B cell (primary cell): ENCODE data around the gene TMEM126A. TPM values are rescaled to one million over a fixed set of nuclear protein-coding genes. Genes with fewer than 3 reads are reported as not detected.
A peak's percentile ranks its signal among the peaks of the same experiment; 100 is the strongest.

Experiments used
- ATAC-seq: fragments of 200-7000 bp; cut with Tn5 transposase; one replicate; pipeline ENCODE4 v1.10.0; 2021; ENCODE audit warnings: low read depth, mild to moderate bottlenecking, moderate number of reproducible peaks, moderate library complexity
- CTCF ChIA-PET: fragments of 350-600 bp; sonication (Branson Sonifier 250); formaldehyde crosslinking; loops from one replicate; lab custom pipeline; 2021; ENCODE audit warnings: antibody characterized with exemption, inconsistent platforms; lab: Charles Lee
- POLR2A ChIA-PET: fragments of 350-600 bp; sonication (Branson Sonifier 250); formaldehyde crosslinking; loops from one replicate; lab custom pipeline; 2021; ENCODE audit warnings: antibody characterized with exemption; lab: Charles Lee
- DNase-seq: peaks from one replicate; pipeline ENCODE4 v3.0.0; 2013
- H2AFZ ChIP-seq: 2 replicates; pipeline ENCODE4 v1.6.1; 2012; ENCODE audit warnings: mild to moderate bottlenecking, low read depth, low read length; ENCODE audit not compliant: insufficient read depth, poor library complexity, severe bottlenecking
- H3K27ac ChIP-seq, 2 donors: 1 replicate in 1 of 2; 2 replicates in 1 of 2; pipeline ENCODE4 v1.5.1; 2012 to 2013; ENCODE audit warnings: low read length in 2 of 2, mild to moderate bottlenecking in 2 of 2, moderate library complexity in 1 of 2
- H3K27me3 ChIP-seq, 4 experiments: fragments of 200-600 bp in 1 of 4; sonication (generic) in 1 of 4; replicated peaks in 1 of 4; 1 replicate in 2 of 4; 2 replicates in 2 of 4; pipeline versions ENCODE4 v1.6.1 to v1.7.0; 2013 to 2016; ENCODE audit warnings: low read length in 3 of 4, mild to moderate bottlenecking in 2 of 4, mixed read lengths in 1 of 4, moderate library complexity in 1 of 4; ENCODE audit not compliant: insufficient read depth in 4 of 4, control insufficient read depth in 3 of 4; ENCODE audit errors: control extremely low read depth in 1 of 4
- H3K36me3 ChIP-seq, 2 experiments: replicated peaks in 1 of 2; 1 replicate in 1 of 2; 2 replicates in 1 of 2; pipeline versions ENCODE4 v1.6.1 to v1.7.1; 2013; ENCODE audit warnings: low read length in 1 of 2; ENCODE audit not compliant: insufficient read depth in 2 of 2, control insufficient read depth in 1 of 2; ENCODE audit errors: control extremely low read depth in 1 of 2, extremely low read depth in 1 of 2
- H3K4me1 ChIP-seq, 2 donors: fragments of 200-600 bp in 1 of 2; sonication (generic) in 1 of 2; 1 replicate in 1 of 2; 2 replicates in 1 of 2; pipeline versions ENCODE4 v1.5.1 to v1.6.1; 2013 to 2017; ENCODE audit warnings: low read length in 2 of 2; ENCODE audit not compliant: control insufficient read depth in 2 of 2, insufficient read depth in 2 of 2
- H3K4me2 ChIP-seq: replicated peaks from 2 replicates; pipeline ENCODE3; 2012; ENCODE audit warnings: mild to moderate bottlenecking, low read depth, low read length; ENCODE audit not compliant: poor library complexity, severe bottlenecking
- H3K4me3 ChIP-seq, 5 experiments: fragments of 200-600 bp in 1 of 5; sonication (generic) in 1 of 5; 1 replicate in 3 of 5; 2 replicates in 2 of 5; pipeline versions ENCODE4 v1.5.1 to v1.7.0; 2011 to 2016; ENCODE audit warnings: low read length in 4 of 5, mild to moderate bottlenecking in 4 of 5, low read depth in 2 of 5, control low read depth in 1 of 5, moderate library complexity in 1 of 5; ENCODE audit not compliant: insufficient read depth in 1 of 5; ENCODE audit errors: control extremely low read depth in 1 of 5, extremely low read depth in 1 of 5
- H3K79me2 ChIP-seq: fragments of 200-600 bp; sonication (generic); one replicate; pipeline ENCODE4 v1.6.0; 2016; ENCODE audit warnings: low read length; ENCODE audit not compliant: control insufficient read depth, insufficient read depth
- H3K9ac ChIP-seq: fragments of 200-600 bp; sonication (generic); 2 replicates; pipeline ENCODE4 v1.6.1; 2017; ENCODE audit warnings: mild to moderate bottlenecking, low read length, moderate library complexity
- H3K9me3 ChIP-seq, 3 donors: one replicate each; pipeline versions ENCODE4 v1.6.1 to v1.7.1; 2013; ENCODE audit warnings: low read length in 2 of 3; ENCODE audit not compliant: control insufficient read depth in 2 of 3, insufficient read depth in 1 of 3; ENCODE audit errors: control extremely low read depth in 1 of 3
- H4K20me1 ChIP-seq: 2 replicates; pipeline ENCODE4 v1.6.0; 2012; ENCODE audit warnings: mild to moderate bottlenecking, low read length; ENCODE audit not compliant: insufficient read depth, control insufficient read depth, poor library complexity, severe bottlenecking
- H3K27ac Mint-ChIP-seq: one replicate; pipeline ENCODE4 v1.8.0; 2021; ENCODE audit warnings: mixed read lengths
- H3K27me3 Mint-ChIP-seq: one replicate; pipeline ENCODE4 v1.8.0; 2021; ENCODE audit warnings: mixed read lengths
- H3K4me1 Mint-ChIP-seq: one replicate; pipeline ENCODE4 v1.8.0; 2021; ENCODE audit warnings: mixed read lengths
- H3K4me3 Mint-ChIP-seq: one replicate; pipeline ENCODE4 v1.8.0; 2021; ENCODE audit warnings: mixed read lengths
- H3K9me3 Mint-ChIP-seq: one replicate; pipeline ENCODE4 v1.8.0; 2022; ENCODE audit warnings: mixed read lengths; ENCODE audit not compliant: insufficient read depth
- CTCF ChIP-seq: fragments of 200-600 bp; IDR thresholded peaks from one replicate; pipeline ENCODE4 v1.8.0; 2022; ENCODE audit warnings: antibody characterized with exemption, mild to moderate bottlenecking
- EZH2 ChIP-seq: IDR thresholded peaks from 2 replicates; pipeline ENCODE4 v1.6.1; 2012; ENCODE audit warnings: borderline replicate concordance, low read depth, mild to moderate bottlenecking, moderate library complexity, low read length; ENCODE audit not compliant: insufficient read depth, poor library complexity, severe bottlenecking
- WGBS: methylation state at CpG from one replicate; pipeline ENCODE4 v1.1.5; 2013; ENCODE audit warnings: missing lambda C conversion rate; ENCODE audit not compliant: insufficient coverage; 5-methylcytosine and 5-hydroxymethylcytosine counted together
- intact Hi-C: fragments of 100-400 bp; cut with micrococcal nuclease; formaldehyde crosslinking; loops from one replicate; pipeline ENCODE4 v1.10.0; 2022
- polyA plus RNA-seq: library from polyadenylated mRNA; depleted of rRNA; stranded (reverse); fragments of >200 nt; gene quantifications from 2 replicates; pipeline ENCODE4 v1.2.3, GENCODE V29; 2012
- total RNA-seq, 2 donors: library from RNA; stranded (reverse); fragments of 120-200 nt in 1 of 2; gene quantifications; 1 replicate in 1 of 2; 2 replicates in 1 of 2; pipeline versions ENCODE4 v1.2.3 to v1.2.4, GENCODE V29; 2013 to 2022

Gene TMEM126A
- total and polyA plus RNA-seq, 2 donors (not counting 1 experiment from before 2014, with no cell fraction given): 15.8 to 19.1 TPM

DNA sequence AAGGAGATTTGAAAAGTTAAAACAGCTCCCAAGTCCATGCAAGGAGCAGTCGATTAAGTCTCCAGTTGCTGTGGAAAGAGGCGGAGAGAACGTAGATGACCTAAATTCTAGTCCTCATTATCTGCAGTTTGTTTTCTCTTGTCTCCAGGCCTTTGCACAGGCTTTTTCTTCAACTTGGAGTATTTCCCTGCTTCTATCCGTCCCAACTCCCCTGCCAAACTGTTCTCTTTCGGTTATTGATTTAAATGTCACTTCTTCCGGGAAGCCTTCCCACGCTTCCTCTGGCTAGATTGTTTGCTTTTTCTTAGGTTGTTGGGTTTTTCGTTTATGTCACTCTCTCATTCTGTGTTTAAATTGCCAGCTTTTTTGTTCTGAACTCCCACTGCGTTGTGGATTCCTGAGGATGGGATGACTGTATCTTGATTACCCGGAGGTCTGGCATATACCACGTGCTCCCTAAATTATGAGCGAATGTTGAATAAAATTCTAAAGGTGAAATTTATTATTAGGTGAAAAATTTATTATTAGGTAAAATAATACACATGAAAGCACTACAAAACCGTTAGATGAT lies 18.9 kb upstream of the TMEM126A start:
- ChIA-PET CTCF (interaction anchor here (1.3 to 2.3 kb wide), 4 partner anchors 19 to 1070 kb away, joined by 4 to 15 read pairs (median 7); partner anchors contain the start of genes EED and TMEM126A), POLR2A (interaction anchor here (0.7 to 3.3 kb wide), 3 partner anchors 18 to 590 kb away, joined by 3 to 20 read pairs (median 16); partner anchors contain the start of genes CREBZF and TMEM126A)
- Histone ChIP-seq H3K9me3 (no peaks in the 10 kb centered on the region), H3K27ac (peak overlapping the region; percentile 59 to 87), H4K20me1 (no peaks in the 10 kb centered on the region), H2AFZ (peak overlapping the region; percentile 97), H3K36me3 (peaks cover 2 to 5% of the 10 kb centered on the region in 2 experiments), H3K4me3 (peak overlapping the region; percentile 75 to 99 (median 85)), H3K9ac (peak overlapping the region; percentile 80), H3K27me3 (no peaks in the 10 kb centered on the region), H3K4me2 (peak overlapping the region; percentile 86), H3K79me2 (peaks cover 27% of the 10 kb centered on the region), H3K4me1 (peaks cover 14 to 19% of the 10 kb centered on the region in 2 donors)
- 0% methylated on average over 5 of the region's 13 CpGs for WGBS
- peaks cover 28% of the 10 kb centered on the region for H3K4me1 Mint-ChIP-seq
- TF ChIP-seq EZH2: no peak
- TF ChIP-seq CTCF: no peak
- no peaks in the 10 kb centered on the region for H3K9me3 Mint-ChIP-seq
- intact Hi-C loops: loop anchor here (1.0 to 5.0 kb wide), 8 partner anchors 18 to 674 kb away; partner anchors contain the start of genes EED, HIKESHI, PICALM and SYTL2
- peak overlapping the region; percentile 96 for H3K27ac Mint-ChIP-seq
- DNase-seq (no peak), ATAC-seq (no peak)
- H3K27me3 Mint-ChIP-seq: peaks cover 5% of the 10 kb centered on the region
- H3K4me3 Mint-ChIP-seq: peak overlapping the region; percentile 99

DNA sequence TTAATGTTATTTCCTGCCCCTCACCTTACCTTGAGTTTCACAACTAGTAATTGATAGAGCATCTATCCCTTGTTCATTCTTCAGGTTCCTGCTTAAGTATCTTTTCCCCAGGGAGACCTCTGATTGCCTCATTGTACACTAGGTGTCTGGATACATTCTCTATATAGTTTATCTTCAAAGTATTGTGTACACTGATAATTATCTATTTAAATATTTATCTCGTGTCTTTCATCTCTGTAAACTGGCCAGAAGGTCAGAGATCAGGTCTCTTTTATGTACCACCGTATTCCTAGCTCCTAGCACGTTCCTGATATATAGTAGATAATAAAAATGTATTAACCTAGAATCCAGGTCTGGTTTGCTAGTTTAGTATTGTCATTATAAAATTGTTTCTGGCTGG lies 13.0 kb upstream of the TMEM126A start:
- peaks cover 19 to 20% of the 10 kb centered on the region in 2 experiments for H3K36me3 ChIP-seq
- H3K4me2 ChIP-seq: no peak overlapping the region
- no peak overlapping the region for H3K27ac ChIP-seq
- DNase-seq (no peak), ATAC-seq (no peak)
- H3K27me3 ChIP-seq: no peaks in the 10 kb centered on the region
- POLR2A ChIA-PET: no interaction called here
- no peak for TF ChIP-seq EZH2
- TF ChIP-seq CTCF: no peak
- H3K4me3 ChIP-seq: no peak overlapping the region
- CTCF ChIA-PET: no interaction called here
- H3K9me3 Mint-ChIP-seq: no peaks in the 10 kb centered on the region
- intact Hi-C loops: no loop called here
- no peak overlapping the region for H3K4me3 Mint-ChIP-seq
- H3K9me3 ChIP-seq: no peaks in the 10 kb centered on the region
- H3K27me3 Mint-ChIP-seq: no peaks in the 10 kb centered on the region
- no CpG with 5 or more reads among the region's 3 CpGs for WGBS
- peaks cover 14% of the 10 kb centered on the region for H3K79me2 ChIP-seq
- no peaks in the 10 kb centered on the region for H4K20me1 ChIP-seq
- peaks cover 1% of the 10 kb centered on the region for H3K4me1 Mint-ChIP-seq
- H2AFZ ChIP-seq: no peak overlapping the region
- H3K9ac ChIP-seq: no peak overlapping the region
- H3K4me1 ChIP-seq: peaks cover 0 to 3% of the 10 kb centered on the region in 2 donors
- no peak overlapping the region for H3K27ac Mint-ChIP-seq
